GM23248 (cell line): ENCODE data around the gene PAIP2B. TPM values are rescaled to one million over a fixed set of nuclear protein-coding genes. Genes with fewer than 3 reads are reported as not detected.

ENCODE experiments used
- DNase-seq: peaks from one replicate; pipeline ENCODE4 v3.0.0-alpha.2; 2015
- H2AFZ ChIP-seq: fragments of 200-600 bp; sonication (generic); 2 replicates; pipeline ENCODE4 v1.6.1; 2016; ENCODE audit warnings: antibody characterized with exemption
- H3F3A ChIP-seq: fragments of 200-600 bp; sonication (generic); 2 replicates; pipeline ENCODE4 v1.6.1; 2016; ENCODE audit warnings: mild to moderate bottlenecking, antibody characterized with exemption, mixed run types; ENCODE audit not compliant: insufficient read depth
- H3K27ac ChIP-seq: fragments of 200-600 bp; sonication (generic); 2 replicates; pipeline ENCODE4 v1.5.1; 2016; ENCODE audit warnings: mild to moderate bottlenecking
- H3K27me3 ChIP-seq: fragments of 200-600 bp; sonication (generic); replicated peaks from 2 replicates; pipeline ENCODE4 v1.6.1; 2016; ENCODE audit warnings: mild to moderate bottlenecking; ENCODE audit not compliant: insufficient read depth
- H3K36me3 ChIP-seq: fragments of 200-600 bp; sonication (generic); 2 replicates; pipeline ENCODE4 v1.6.1; 2016; ENCODE audit warnings: low read depth, mild to moderate bottlenecking
- H3K4me1 ChIP-seq: fragments of 200-600 bp; sonication (generic); 2 replicates; pipeline ENCODE4 v1.6.1; 2016; ENCODE audit warnings: mild to moderate bottlenecking; ENCODE audit not compliant: insufficient read depth
- H3K4me2 ChIP-seq: fragments of 200-600 bp; sonication (generic); one replicate; pipeline ENCODE4 v1.6.1; 2016; ENCODE audit warnings: mild to moderate bottlenecking; ENCODE audit not compliant: unreplicated experiment
- H3K4me3 ChIP-seq: fragments of 200-600 bp; sonication (generic); 2 replicates; pipeline ENCODE4 v1.5.1; 2016; ENCODE audit warnings: mild to moderate bottlenecking
- H3K79me2 ChIP-seq: fragments of 200-600 bp; sonication (generic); 2 replicates; pipeline ENCODE4 v1.6.1; 2016; ENCODE audit warnings: mild to moderate bottlenecking; ENCODE audit not compliant: insufficient read depth
- H3K9ac ChIP-seq: fragments of 200-600 bp; sonication (generic); 2 replicates; pipeline ENCODE4 v1.6.1; 2016; ENCODE audit warnings: mild to moderate bottlenecking
- H3K9me2 ChIP-seq: fragments of 200-600 bp; sonication (generic); 2 replicates; pipeline ENCODE4 v1.6.1; 2016; ENCODE audit warnings: mixed run types, mild to moderate bottlenecking, moderate library complexity; ENCODE audit not compliant: insufficient read depth
- H3K9me3 ChIP-seq: fragments of 200-600 bp; sonication (generic); one replicate; pipeline ENCODE4 v1.6.1; 2017; ENCODE audit warnings: low read depth
- H4K20me1 ChIP-seq: fragments of 200-600 bp; sonication (generic); 2 replicates; pipeline ENCODE4 v1.6.0; 2016; ENCODE audit not compliant: insufficient read depth
- EZH2 ChIP-seq: fragments of 200-600 bp; sonication (generic); IDR thresholded peaks from 2 replicates; pipeline ENCODE4 v1.6.1; 2018; ENCODE audit warnings: antibody characterized with exemption, mild to moderate bottlenecking; ENCODE audit not compliant: insufficient read depth, poor library complexity, severe bottlenecking
- EZH2phosphoT487 ChIP-seq: fragments of 200-600 bp; sonication (generic); IDR thresholded peaks from 2 replicates; pipeline ENCODE4 v1.6.1; 2018; ENCODE audit warnings: antibody characterized with exemption, moderate library complexity, mild to moderate bottlenecking, low read depth; ENCODE audit not compliant: insufficient read depth
- WGBS, 2 experiments: methylation state at CpG; one replicate each; pipeline ENCODE4 v1.1.6; 2015 to 2017; ENCODE audit warnings: low lambda C conversion rate in 2 of 2, low coverage in 1 of 2; ENCODE audit errors: missing lambda C conversion rate in 2 of 2; 5-methylcytosine and 5-hydroxymethylcytosine counted together
- in situ Hi-C: fragments of 300-500 bp; cut with MboI; formaldehyde crosslinking; loops from 2 replicates; pipeline ENCODE4 v1.15.0; 2020
- polyA plus RNA-seq: library from polyadenylated mRNA; unstranded; fragments of >200 nt; fragmentation: Nextera tagmentation; extraction: Ambion mirVana; gene quantifications from 2 replicates; pipeline ENCODE4 v1.2.1, GENCODE V29; 2016
- total RNA-seq: library from RNA; depleted of rRNA; stranded (reverse); fragments of >200 nt; shearing (Covaris generic); gene quantifications from 2 replicates; pipeline ENCODE4 v1.2.3, GENCODE V29; 2014

The PAIP2B gene
- total and polyA plus RNA-seq, 2 experiments from 2014 or later: under 0.01 to 0.10 TPM

DNA sequence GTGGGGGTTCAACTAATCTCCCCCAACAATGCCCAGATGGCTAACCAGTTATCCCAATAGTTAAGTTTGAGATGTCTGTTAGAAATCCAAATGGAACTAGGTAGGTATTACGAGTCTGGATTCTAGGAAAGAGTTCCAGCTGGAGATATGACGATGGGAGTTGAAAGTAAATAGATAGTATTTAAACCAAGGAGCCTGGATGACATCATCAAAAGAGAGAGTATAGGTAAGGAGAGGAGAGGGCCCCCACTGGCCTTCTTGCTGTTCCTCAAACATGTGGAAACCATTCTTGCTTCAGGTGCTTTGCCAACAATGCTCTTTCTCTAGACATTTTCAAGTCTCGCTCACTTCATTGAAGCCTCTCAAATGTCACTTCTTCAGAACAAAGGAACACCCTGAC lies 26.0 kb upstream of the PAIP2B start:
- Histone ChIP-seq H3K4me1 (no peaks in the 10 kb centered on the region), H3K9me2 (no peaks in the 10 kb centered on the region)

DNA sequence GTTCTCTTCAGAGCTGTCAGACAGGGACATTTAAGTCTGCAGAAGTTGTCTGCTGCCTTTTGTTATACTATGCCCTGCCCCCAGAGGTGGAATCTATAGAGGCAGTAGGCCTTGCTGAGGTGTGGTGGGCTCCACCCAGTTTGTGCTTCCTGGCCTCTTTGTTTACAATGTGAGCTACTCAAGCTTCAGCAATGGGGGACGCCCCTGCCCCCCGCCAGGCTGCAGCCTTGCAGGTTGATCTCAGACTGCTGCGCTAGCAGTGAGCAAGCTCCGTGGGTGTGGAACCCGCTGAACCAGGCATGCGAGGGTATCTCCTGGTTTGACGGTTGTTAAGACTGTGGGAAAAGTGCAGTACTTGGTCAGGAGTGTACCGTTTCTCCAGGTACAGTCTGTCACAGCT lies 24.0 kb upstream of the PAIP2B start:
- no peaks in the 10 kb centered on the region for H3K9me3 ChIP-seq
- H3K4me3 ChIP-seq: no peak overlapping the region
- H4K20me1 ChIP-seq: no peaks in the 10 kb centered on the region
- no peak overlapping the region for H3K27ac ChIP-seq
- H3K9ac ChIP-seq: no peak overlapping the region
- TF ChIP-seq EZH2phosphoT487: no peak
- TF ChIP-seq EZH2: no peak
- no peaks in the 10 kb centered on the region for H3F3A ChIP-seq
- H2AFZ ChIP-seq: no peak overlapping the region
- 54 to 62% methylated on average over 8 of the region's 8 CpGs for WGBS, 2 experiments
- in situ Hi-C loops: no loop called here
- H3K4me2 ChIP-seq: no peak overlapping the region
- DNase-seq: no peak
- no peaks in the 10 kb centered on the region for H3K36me3 ChIP-seq
- H3K27me3 ChIP-seq: peaks cover 4% of the 10 kb centered on the region; the same call in 1 of the 2 replicates
- no peaks in the 10 kb centered on the region for H3K4me1 ChIP-seq
- no peaks in the 10 kb centered on the region for H3K79me2 ChIP-seq
- no peaks in the 10 kb centered on the region for H3K9me2 ChIP-seq

More for the DNA sequence above, 26.0 kb upstream of the PAIP2B start:
- H3K36me3 ChIP-seq: no peaks in the 10 kb centered on the region
- H3K79me2 ChIP-seq: no peaks in the 10 kb centered on the region
- H3K9me3 ChIP-seq: no peaks in the 10 kb centered on the region
- H3K27me3 ChIP-seq: peaks cover 8% of the 10 kb centered on the region; the same call in 1 of the 2 replicates
- no peak overlapping the region for H3K27ac ChIP-seq
- H3F3A ChIP-seq: no peaks in the 10 kb centered on the region
- H3K4me3 ChIP-seq: no peak overlapping the region
- H3K4me2 ChIP-seq: no peak overlapping the region
- H4K20me1 ChIP-seq: no peaks in the 10 kb centered on the region
- TF ChIP-seq EZH2: no peak
- TF ChIP-seq EZH2phosphoT487: no peak
- 63 to 65% methylated on average over 3 of the region's 3 CpGs for WGBS, 2 experiments
- DNase-seq: no peak
- no peak overlapping the region for H2AFZ ChIP-seq
- in situ Hi-C loops: no loop called here
- no peak overlapping the region for H3K9ac ChIP-seq

DNA sequence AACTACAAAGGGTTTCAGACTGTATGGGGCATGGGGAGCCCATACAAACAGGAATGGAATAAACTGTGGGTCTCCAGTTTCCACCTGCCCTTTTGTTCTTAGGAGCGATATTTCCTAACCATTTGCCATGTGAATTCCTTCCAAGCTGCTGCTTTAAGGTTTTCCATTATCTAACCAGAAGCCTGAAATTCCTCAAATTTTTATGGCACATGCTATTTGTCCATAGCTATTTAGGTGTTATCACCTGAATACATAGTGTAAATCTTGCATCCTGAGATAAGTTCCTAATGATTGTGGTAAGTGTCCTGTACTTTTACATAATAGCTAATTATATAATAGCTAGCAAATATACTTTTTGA lies 17.4 kb upstream of the PAIP2B start:
- H3K79me2 ChIP-seq: no peaks in the 10 kb centered on the region
- H3K27me3 ChIP-seq: peaks cover 16% of the 10 kb centered on the region; the same call in 1 of the 2 replicates
- in situ Hi-C loops: no loop called here
- H3F3A ChIP-seq: no peaks in the 10 kb centered on the region
- no peaks in the 10 kb centered on the region for H4K20me1 ChIP-seq
- no peaks in the 10 kb centered on the region for H3K9me3 ChIP-seq
- H3K9ac ChIP-seq: no peak overlapping the region
- H3K36me3 ChIP-seq: no peaks in the 10 kb centered on the region
- no peak overlapping the region for H3K27ac ChIP-seq
- no peak overlapping the region for H3K4me2 ChIP-seq
- H3K4me1 ChIP-seq: no peaks in the 10 kb centered on the region
- WGBS, 2 experiments: 75 to 80% methylated on average over 1 of the region's 1 CpG
- no peak for DNase-seq
- no peak overlapping the region for H2AFZ ChIP-seq
- no peaks in the 10 kb centered on the region for H3K9me2 ChIP-seq
- no peak overlapping the region for H3K4me3 ChIP-seq
- TF ChIP-seq EZH2 (no peak), EZH2phosphoT487 (no peak)

DNA sequence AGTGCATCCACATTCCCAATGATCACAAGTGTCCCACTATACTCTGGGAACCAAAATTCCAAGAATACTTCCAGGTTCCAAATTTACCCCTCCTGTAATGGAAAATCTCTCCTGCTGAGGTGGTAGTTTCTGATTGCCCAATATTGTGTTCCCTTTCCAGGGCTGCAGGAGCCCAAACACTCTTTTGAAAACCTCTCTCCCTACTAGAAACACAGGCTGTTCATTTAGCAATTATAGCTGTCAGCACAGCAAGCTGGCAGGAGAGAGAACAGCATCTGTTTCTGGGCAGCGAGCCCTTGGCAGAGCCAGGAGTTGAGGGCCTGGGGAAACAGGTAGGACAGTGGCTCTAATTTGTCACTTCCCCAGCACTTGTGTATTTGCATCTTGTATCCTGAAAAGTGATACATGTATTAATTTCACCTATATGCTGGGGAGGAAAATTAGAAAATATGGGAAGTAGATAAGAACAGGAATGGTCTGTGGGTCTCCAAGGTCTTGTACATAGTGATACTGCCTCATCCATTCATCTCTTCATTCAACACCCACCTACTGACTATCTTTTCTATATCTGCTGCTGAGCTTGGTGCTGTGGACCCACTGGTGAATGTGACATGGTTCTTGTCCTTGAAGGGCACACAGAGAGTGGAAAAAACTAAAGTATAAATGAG lies 16.9 kb upstream of the PAIP2B start:
- H3K27me3 ChIP-seq: peaks cover 16% of the 10 kb centered on the region; the same call in 1 of the 2 replicates
- in situ Hi-C loops: no loop called here

More for the DNA sequence above, 16.9 kb upstream of the PAIP2B start:
- no peaks in the 10 kb centered on the region for H3K4me1 ChIP-seq
- no peak overlapping the region for H3K4me3 ChIP-seq
- DNase-seq: no peak
- H3K4me2 ChIP-seq: no peak overlapping the region
- H3K9ac ChIP-seq: no peak overlapping the region
- no peaks in the 10 kb centered on the region for H4K20me1 ChIP-seq
- TF ChIP-seq EZH2: no peak
- TF ChIP-seq EZH2phosphoT487: no peak
- no peaks in the 10 kb centered on the region for H3K79me2 ChIP-seq
- no peaks in the 10 kb centered on the region for H3F3A ChIP-seq
- no peaks in the 10 kb centered on the region for H3K36me3 ChIP-seq
- no peaks in the 10 kb centered on the region for H3K9me3 ChIP-seq
- H3K9me2 ChIP-seq: no peaks in the 10 kb centered on the region
- no peak overlapping the region for H3K27ac ChIP-seq
- 0% methylated on average over 1 of the region's 1 CpG for WGBS, 2 experiments
- no peak overlapping the region for H2AFZ ChIP-seq
